Neutrophil (primary cell): ENCODE data around the gene NACC2.
"Not testable (repeated sequence)": the region's sequence is repeated elsewhere in the genome, so short reads cannot be mapped to it uniquely, and the experiment has no call there.

ENCODE experiments used
- H3K27ac ChIP-seq: fragments of 200-600 bp; sonication (generic); 2 replicates; pipeline ENCODE4 v1.5.1; 2016; ENCODE audit warnings: mild to moderate bottlenecking, moderate library complexity
- H3K27me3 ChIP-seq: fragments of 200-600 bp; sonication (generic); 2 replicates; pipeline ENCODE4 v1.6.0; 2016; ENCODE audit warnings: mild to moderate bottlenecking
- H3K36me3 ChIP-seq: fragments of 200-600 bp; sonication (generic); 2 replicates; pipeline ENCODE4 v1.5.1; 2017
- H3K4me1 ChIP-seq, 2 experiments: fragments of 200-600 bp in 1 of 2; sonication (generic) in 1 of 2; 1 replicate in 1 of 2; 2 replicates in 1 of 2; pipeline versions ENCODE4 v1.5.1 to v1.6.1; 2013 to 2016; ENCODE audit warnings: low read depth in 1 of 2, low read length in 1 of 2, mild to moderate bottlenecking in 1 of 2, moderate library complexity in 1 of 2; ENCODE audit not compliant: control insufficient read depth in 1 of 2, insufficient read depth in 1 of 2
- H3K4me3 ChIP-seq, 2 experiments: fragments of 200-600 bp in 1 of 2; sonication (generic) in 1 of 2; 1 replicate in 1 of 2; 2 replicates in 1 of 2; pipeline ENCODE4 v1.5.1; 2013 to 2016; ENCODE audit warnings: low read depth in 1 of 2, low read length in 1 of 2, mild to moderate bottlenecking in 1 of 2, moderate library complexity in 1 of 2
- H3K9me3 ChIP-seq: fragments of 200-600 bp; sonication (generic); 2 replicates; pipeline ENCODE4 v1.5.1; 2016
- TF ChIP-seq, protein P1 (sequence below): fragments of 200-600 bp; sonication (generic); IDR thresholded peaks from 2 replicates; pipeline ENCODE4 v1.5.1; 2016; ENCODE audit warnings: antibody characterized with exemption

NACC2 gene

DNA sequence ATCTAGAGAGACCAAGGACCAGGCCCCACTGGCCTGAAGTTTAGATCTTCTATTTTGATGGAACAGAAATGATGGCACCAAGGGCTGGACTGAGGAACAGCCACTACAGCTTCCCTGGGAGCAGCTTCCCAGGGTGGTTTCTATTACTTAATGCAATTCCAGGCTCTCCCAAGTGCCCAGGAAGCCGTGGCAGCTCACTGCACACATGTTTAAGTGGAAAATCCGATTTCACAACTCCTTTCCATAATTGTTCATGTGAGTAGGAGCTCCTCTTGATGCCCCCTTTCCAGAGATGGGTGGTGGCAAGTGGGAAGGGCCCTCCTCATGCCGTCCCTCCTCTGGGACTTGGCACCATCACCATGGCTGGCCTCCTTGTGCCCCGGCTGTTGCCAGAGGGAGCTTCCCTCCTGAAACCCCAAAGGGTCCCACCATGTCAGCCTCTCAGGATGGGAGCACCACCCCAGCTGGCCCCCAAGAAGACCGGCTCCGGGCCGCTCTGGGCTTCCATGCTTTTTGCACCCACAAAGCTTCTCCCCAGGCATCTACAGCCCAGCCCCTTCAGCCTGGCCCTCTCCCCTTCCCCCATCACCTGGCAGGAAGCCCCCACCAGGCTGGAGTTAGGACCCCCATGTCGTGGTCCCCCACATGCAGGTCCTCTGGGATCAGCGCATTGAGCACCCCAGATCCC is 124.8 kb downstream of the NACC2 start:
- H3K9me3 ChIP-seq: no peaks in the 10 kb centered on the region
- H3K27ac ChIP-seq: no peak overlapping the region
- H3K4me1 ChIP-seq: peaks cover 10 to 22% of the 10 kb centered on the region in 2 experiments
- H3K27me3 ChIP-seq: peaks cover 31% of the 10 kb centered on the region
- no peak overlapping the region for H3K4me3 ChIP-seq
- no peaks in the 10 kb centered on the region for H3K36me3 ChIP-seq
- TF ChIP-seq, protein P1, sequence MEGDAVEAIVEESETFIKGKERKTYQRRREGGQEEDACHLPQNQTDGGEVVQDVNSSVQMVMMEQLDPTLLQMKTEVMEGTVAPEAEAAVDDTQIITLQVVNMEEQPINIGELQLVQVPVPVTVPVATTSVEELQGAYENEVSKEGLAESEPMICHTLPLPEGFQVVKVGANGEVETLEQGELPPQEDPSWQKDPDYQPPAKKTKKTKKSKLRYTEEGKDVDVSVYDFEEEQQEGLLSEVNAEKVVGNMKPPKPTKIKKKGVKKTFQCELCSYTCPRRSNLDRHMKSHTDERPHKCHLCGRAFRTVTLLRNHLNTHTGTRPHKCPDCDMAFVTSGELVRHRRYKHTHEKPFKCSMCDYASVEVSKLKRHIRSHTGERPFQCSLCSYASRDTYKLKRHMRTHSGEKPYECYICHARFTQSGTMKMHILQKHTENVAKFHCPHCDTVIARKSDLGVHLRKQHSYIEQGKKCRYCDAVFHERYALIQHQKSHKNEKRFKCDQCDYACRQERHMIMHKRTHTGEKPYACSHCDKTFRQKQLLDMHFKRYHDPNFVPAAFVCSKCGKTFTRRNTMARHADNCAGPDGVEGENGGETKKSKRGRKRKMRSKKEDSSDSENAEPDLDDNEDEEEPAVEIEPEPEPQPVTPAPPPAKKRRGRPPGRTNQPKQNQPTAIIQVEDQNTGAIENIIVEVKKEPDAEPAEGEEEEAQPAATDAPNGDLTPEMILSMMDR: no peak

- TF ChIP-seq, protein P1: no peak
- Histone ChIP-seq H3K27ac (no peak overlapping the region), H3K4me3 (no peak overlapping the region), H3K4me1 (peaks cover 10 to 22% of the 10 kb centered on the region in 2 experiments), H3K36me3 (no peaks in the 10 kb centered on the region), H3K27me3 (peaks cover 31% of the 10 kb centered on the region), H3K9me3 (no peaks in the 10 kb centered on the region)
Measured at GRCh38 chr9:135969064-135969683, 125.9 kb downstream of the NACC2 start.

DNA sequence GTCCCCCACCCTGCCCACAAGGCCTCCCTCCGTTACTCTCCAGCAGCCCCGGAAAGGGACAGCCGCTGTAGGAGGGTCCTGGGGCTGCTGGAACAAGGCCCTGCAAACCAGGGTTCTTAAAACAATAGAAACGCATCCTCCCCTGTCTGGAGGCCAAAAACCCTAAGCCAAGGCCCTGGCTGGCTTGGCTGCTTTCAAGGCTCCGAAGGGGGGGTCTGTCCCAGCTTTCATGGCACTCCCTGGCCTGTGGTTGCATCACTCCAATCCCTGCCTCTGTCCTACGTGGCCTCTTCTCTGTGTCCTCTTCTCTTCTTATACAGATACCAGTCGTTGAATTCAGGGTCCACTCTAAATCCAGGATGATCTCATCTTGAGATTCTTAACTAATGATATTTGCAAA is 126.5 kb downstream of the NACC2 start:
- Histone ChIP-seq H3K9me3 (no peaks in the 10 kb centered on the region), H3K27ac (no peak overlapping the region), H3K36me3 (no peaks in the 10 kb centered on the region), H3K4me3 (no peak overlapping the region), H3K4me1 (peaks cover 7 to 16% of the 10 kb centered on the region in 2 experiments), H3K27me3 (peaks cover 31% of the 10 kb centered on the region)
- TF ChIP-seq, protein P1: no peak

DNA sequence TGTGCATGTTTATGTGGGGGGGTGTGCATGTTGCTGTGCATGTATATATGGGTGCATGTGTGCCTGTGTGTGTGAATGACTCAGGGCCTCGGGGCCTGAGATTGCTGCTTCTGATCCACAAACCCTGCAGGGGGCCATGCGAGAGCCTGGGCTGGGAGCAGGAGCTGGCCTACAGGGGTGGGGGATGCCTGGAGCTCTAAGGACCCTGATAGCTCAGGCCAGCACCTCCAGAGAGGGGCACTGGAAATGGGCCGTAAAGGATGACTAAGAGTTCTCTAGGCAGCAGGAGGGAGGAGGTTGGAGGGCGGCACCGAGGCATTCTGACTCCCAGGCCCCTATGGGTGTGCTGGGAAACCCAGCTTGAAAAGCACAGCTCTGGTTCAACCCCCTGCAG is 127.0 kb downstream of the NACC2 start:
- Histone ChIP-seq H3K9me3 (no peaks in the 10 kb centered on the region), H3K36me3 (no peaks in the 10 kb centered on the region), H3K27ac (no peak overlapping the region), H3K4me1 (peaks cover 1 to 11% of the 10 kb centered on the region in 2 experiments), H3K27me3 (peaks cover 31% of the 10 kb centered on the region), H3K4me3 (no peak overlapping the region)
- TF ChIP-seq, protein P1: no peak

DNA sequence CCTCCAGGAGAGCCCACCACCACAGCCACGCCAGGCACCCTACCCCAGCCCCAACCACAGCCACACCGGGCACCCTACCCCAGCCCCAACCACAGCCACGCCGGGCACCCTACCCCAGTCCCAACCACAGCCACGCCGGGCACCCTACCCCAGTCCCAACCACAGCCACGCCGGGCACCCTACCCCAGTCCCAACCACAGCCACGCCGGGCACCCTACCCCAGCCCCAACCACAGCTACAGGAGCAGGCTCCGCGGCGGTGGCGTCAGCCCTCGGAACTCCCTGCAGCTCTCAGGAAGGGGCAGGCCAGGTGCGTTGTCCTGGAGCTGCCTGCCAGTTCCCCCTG is 128.2 kb downstream of the NACC2 start:
- not testable (repeated sequence) for H3K4me3 ChIP-seq, H3K36me3 ChIP-seq, H3K9me3 ChIP-seq, H3K27ac ChIP-seq
- Histone ChIP-seq H3K4me1 (peaks cover 0 to 11% of the 10 kb centered on the region in 2 experiments), H3K27me3 (peaks cover 39% of the 10 kb centered on the region)

GRCh38 chr9:135965124-135965756 is 129.8 kb downstream of the NACC2 start:
- Histone ChIP-seq H3K4me1 (peaks cover 11 to 23% of the 10 kb centered on the region in 2 experiments), H3K36me3 (no peaks in the 10 kb centered on the region)

More at GRCh38 chr9:135965124-135965756, 129.8 kb downstream of the NACC2 start:
- no peak overlapping the region for H3K4me3 ChIP-seq
- TF ChIP-seq, protein P1: no peak
- no peaks in the 10 kb centered on the region for H3K9me3 ChIP-seq
- no peak overlapping the region for H3K27ac ChIP-seq
- H3K27me3 ChIP-seq: peaks cover 39% of the 10 kb centered on the region
